DOHH2 (cell line): ENCODE measurements around the gene NEGR1.

Experiments used
- H3F3A ChIP-seq: fragments of 200-600 bp; sonication (generic), shearing (Covaris generic); 2 replicates; pipeline ENCODE4 v1.6.0; 2016; ENCODE audit warnings: antibody characterized with exemption, mild to moderate bottlenecking; ENCODE audit not compliant: control insufficient read depth, insufficient read depth
- H3K27ac ChIP-seq: fragments of 200-600 bp; sonication (generic); 2 replicates; pipeline ENCODE4 v1.5.1; 2014; ENCODE audit warnings: low read depth, mild to moderate bottlenecking, low read length, moderate library complexity
- H3K27me3 ChIP-seq: fragments of 200-600 bp; sonication (generic); 2 replicates; pipeline ENCODE4 v1.6.1; 2014; ENCODE audit warnings: mild to moderate bottlenecking, low read length, mixed read lengths; ENCODE audit not compliant: control insufficient read depth
- H3K36me3 ChIP-seq: fragments of 200-600 bp; sonication (generic); 2 replicates; pipeline ENCODE4 v1.6.1; 2014; ENCODE audit warnings: mild to moderate bottlenecking, low read length, moderate library complexity, mixed read lengths; ENCODE audit not compliant: control insufficient read depth
- H3K4me1 ChIP-seq: fragments of 200-600 bp; sonication (generic); 2 replicates; pipeline ENCODE4 v1.6.1; 2014; ENCODE audit warnings: mild to moderate bottlenecking, low read length, mixed read lengths; ENCODE audit not compliant: control insufficient read depth
- H3K4me2 ChIP-seq: fragments of 200-600 bp; sonication (generic); 2 replicates; pipeline ENCODE4 v1.6.0; 2014; ENCODE audit warnings: mild to moderate bottlenecking, low read length, moderate library complexity
- H3K4me3 ChIP-seq: fragments of 200-600 bp; sonication (generic); 2 replicates; pipeline ENCODE4 v1.5.1; 2014; ENCODE audit warnings: mild to moderate bottlenecking, low read length, mixed read lengths
- H3K79me2 ChIP-seq: fragments of 200-600 bp; sonication (generic); 2 replicates; pipeline ENCODE4 v1.6.1; 2014; ENCODE audit warnings: mild to moderate bottlenecking, low read length, mixed read lengths; ENCODE audit not compliant: control insufficient read depth
- H3K9me2 ChIP-seq: fragments of 200-600 bp; sonication (generic); replicated peaks from 2 replicates; pipeline ENCODE4 v1.6.1; 2014; ENCODE audit warnings: mild to moderate bottlenecking, low read length, mixed read lengths; ENCODE audit not compliant: control insufficient read depth
- H3K9me3 ChIP-seq: fragments of 200-600 bp; sonication (generic); 2 replicates; pipeline ENCODE4 v1.6.1; 2014; ENCODE audit warnings: antibody characterized with exemption, low read length, mixed read lengths; ENCODE audit not compliant: control insufficient read depth, insufficient read depth
- H4K20me1 ChIP-seq: fragments of 200-600 bp; sonication (generic); 2 replicates; pipeline ENCODE4 v1.6.0; 2014; ENCODE audit warnings: low read depth, mild to moderate bottlenecking, antibody characterized with exemption, low read length, moderate library complexity; ENCODE audit not compliant: control insufficient read depth, insufficient read depth
- EZH2phosphoT487 ChIP-seq: fragments of 200-600 bp; sonication (generic); IDR thresholded peaks from 2 replicates; pipeline ENCODE4 v1.6.1; 2017; ENCODE audit warnings: borderline replicate concordance, mild to moderate bottlenecking, antibody characterized with exemption, low read length, moderate library complexity, mixed read lengths
- TF ChIP-seq, protein P1 (sequence below): fragments of 200-600 bp; sonication (generic); IDR thresholded peaks from one replicate; pipeline ENCODE4 v1.5.1; 2014; ENCODE audit warnings: antibody characterized with exemption, mild to moderate bottlenecking, low read depth, low read length; ENCODE audit not compliant: poor library complexity, severe bottlenecking

The NEGR1 gene

DNA sequence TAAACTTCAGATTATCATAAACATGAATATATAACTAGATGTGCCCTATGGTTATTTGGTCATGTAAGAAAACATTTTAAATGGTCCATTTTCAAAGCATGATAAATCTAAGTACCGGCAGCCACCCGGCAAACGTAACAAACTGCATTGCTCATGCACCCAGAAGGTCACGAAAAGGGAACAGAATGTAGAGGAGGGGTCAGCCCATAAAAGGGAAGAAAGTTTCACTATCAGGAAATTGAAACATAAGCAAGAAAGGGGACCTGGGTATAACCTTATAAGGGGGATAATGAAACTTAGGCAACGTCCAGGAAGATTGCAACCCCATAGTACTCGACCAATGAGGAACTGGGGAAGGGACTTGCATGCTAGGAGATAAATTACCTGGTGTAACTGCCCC is 780.3 kb downstream of the NEGR1 start:
- no peaks in the 10 kb centered on the region for H3K9me3 ChIP-seq
- no peak overlapping the region for H3K4me3 ChIP-seq
- H4K20me1 ChIP-seq = no peaks in the 10 kb centered on the region
- no peak overlapping the region for H3K4me2 ChIP-seq
- H3K27me3 ChIP-seq = no peaks in the 10 kb centered on the region
- H3K27ac ChIP-seq = no peak overlapping the region
- H3K9me2 ChIP-seq = no peaks in the 10 kb centered on the region
- no peaks in the 10 kb centered on the region for H3K36me3 ChIP-seq
- TF ChIP-seq, protein P1, sequence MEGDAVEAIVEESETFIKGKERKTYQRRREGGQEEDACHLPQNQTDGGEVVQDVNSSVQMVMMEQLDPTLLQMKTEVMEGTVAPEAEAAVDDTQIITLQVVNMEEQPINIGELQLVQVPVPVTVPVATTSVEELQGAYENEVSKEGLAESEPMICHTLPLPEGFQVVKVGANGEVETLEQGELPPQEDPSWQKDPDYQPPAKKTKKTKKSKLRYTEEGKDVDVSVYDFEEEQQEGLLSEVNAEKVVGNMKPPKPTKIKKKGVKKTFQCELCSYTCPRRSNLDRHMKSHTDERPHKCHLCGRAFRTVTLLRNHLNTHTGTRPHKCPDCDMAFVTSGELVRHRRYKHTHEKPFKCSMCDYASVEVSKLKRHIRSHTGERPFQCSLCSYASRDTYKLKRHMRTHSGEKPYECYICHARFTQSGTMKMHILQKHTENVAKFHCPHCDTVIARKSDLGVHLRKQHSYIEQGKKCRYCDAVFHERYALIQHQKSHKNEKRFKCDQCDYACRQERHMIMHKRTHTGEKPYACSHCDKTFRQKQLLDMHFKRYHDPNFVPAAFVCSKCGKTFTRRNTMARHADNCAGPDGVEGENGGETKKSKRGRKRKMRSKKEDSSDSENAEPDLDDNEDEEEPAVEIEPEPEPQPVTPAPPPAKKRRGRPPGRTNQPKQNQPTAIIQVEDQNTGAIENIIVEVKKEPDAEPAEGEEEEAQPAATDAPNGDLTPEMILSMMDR = no peak
- no peak for TF ChIP-seq EZH2phosphoT487
- no peaks in the 10 kb centered on the region for H3K4me1 ChIP-seq
- no peaks in the 10 kb centered on the region for H3F3A ChIP-seq
- no peaks in the 10 kb centered on the region for H3K79me2 ChIP-seq

GRCh38 chr1:71498542-71498941 is 783.8 kb downstream of the NEGR1 start:
- Histone ChIP-seq H3K9me3 (no peaks in the 10 kb centered on the region), H3K4me1 (no peaks in the 10 kb centered on the region), H3K4me2 (no peak overlapping the region), H3K27ac (no peak overlapping the region), H3K9me2 (no peaks in the 10 kb centered on the region), H3K79me2 (no peaks in the 10 kb centered on the region), H3K27me3 (no peaks in the 10 kb centered on the region), H3F3A (no peaks in the 10 kb centered on the region), H4K20me1 (no peaks in the 10 kb centered on the region), H3K4me3 (no peak overlapping the region), H3K36me3 (no peaks in the 10 kb centered on the region)
- no peak for TF ChIP-seq EZH2phosphoT487
- TF ChIP-seq, protein P1 = no peak

DNA sequence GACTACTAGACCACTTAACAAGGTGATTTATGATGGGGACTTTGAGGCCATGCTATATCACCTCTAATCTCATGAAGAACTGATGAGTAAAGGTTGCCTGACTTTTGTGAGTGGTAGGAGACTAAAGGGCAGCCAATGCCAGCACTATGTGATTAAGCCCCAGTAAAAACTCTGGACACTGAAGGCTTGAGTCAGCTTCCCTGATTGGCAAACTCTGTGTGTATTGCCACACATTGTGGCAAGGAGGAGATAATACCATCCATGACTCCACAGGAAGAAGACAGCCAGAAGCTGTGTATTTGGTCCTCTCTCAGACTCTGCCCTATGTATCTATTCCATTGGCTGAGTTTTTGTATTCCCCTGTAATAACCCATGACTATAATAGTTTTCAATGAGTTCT is 788.2 kb downstream of the NEGR1 start:
- TF ChIP-seq, protein P1 = no peak
- TF ChIP-seq EZH2phosphoT487 = no peak
- H3K79me2 ChIP-seq = no peaks in the 10 kb centered on the region
- no peaks in the 10 kb centered on the region for H3K4me1 ChIP-seq
- no peak overlapping the region for H3K4me3 ChIP-seq
- no peaks in the 10 kb centered on the region for H3K36me3 ChIP-seq
- no peak overlapping the region for H3K4me2 ChIP-seq
- H4K20me1 ChIP-seq = no peaks in the 10 kb centered on the region
- no peaks in the 10 kb centered on the region for H3K27me3 ChIP-seq
- H3K27ac ChIP-seq = no peak overlapping the region
- H3K9me2 ChIP-seq = no peaks in the 10 kb centered on the region
- no peaks in the 10 kb centered on the region for H3K9me3 ChIP-seq
- no peaks in the 10 kb centered on the region for H3F3A ChIP-seq
